HepG2 (cell line): ENCODE data around the gene TRIM66. TPM values are rescaled to one million over a fixed set of nuclear protein-coding genes. Genes with fewer than 3 reads are reported as not detected.
A peak's percentile ranks its signal among the peaks of the same experiment; 100 is the strongest.

Source experiments
- CBX2 ChIP-seq, 2 experiments: fragments of 200-600 bp in 1 of 2; sonication (generic); formaldehyde crosslinking in 1 of 2; IDR thresholded peaks; 2 replicates each; pipeline versions ENCODE4 v1.7.0 to v1.8.1; 2018 to 2022; ENCODE audit warnings: low read depth in 2 of 2, low read length in 1 of 2, mild to moderate bottlenecking in 1 of 2, missing genetic modification reagents in 1 of 2
- JUND ChIP-seq: sonication (generic); formaldehyde crosslinking; IDR thresholded peaks from 2 replicates; pipeline ENCODE4 v1.8.0; 2022; ENCODE audit warnings: mild to moderate bottlenecking, missing genetic modification reagents
- NFYC ChIP-seq: IDR thresholded peaks from 2 replicates; pipeline ENCODE4 v1.6.1; 2016; ENCODE audit warnings: missing genetic modification reagents, missing compliant biosample characterization
- NR2C2 ChIP-seq: sonication (generic); formaldehyde crosslinking; IDR thresholded peaks from 2 replicates; pipeline ENCODE4 v1.4.0; 2020; ENCODE audit warnings: missing genetic modification reagents, mild to moderate bottlenecking, moderate library complexity, borderline replicate concordance
- NR2F2 ChIP-seq: IDR thresholded peaks from 2 replicates; pipeline ENCODE4 v1.6.1; 2012; ENCODE audit warnings: low read depth, inconsistent platforms, borderline replicate concordance
- PAWR ChIP-seq: sonication (generic); formaldehyde crosslinking; IDR thresholded peaks from 2 replicates; pipeline ENCODE4 v1.4.0; 2020; ENCODE audit warnings: missing genetic modification reagents, mild to moderate bottlenecking, borderline replicate concordance
- RBFOX2 ChIP-seq: fragments of 200-400 bp; formaldehyde crosslinking; IDR thresholded peaks from 2 replicates; pipeline ENCODE4 v1.6.1; 2017; ENCODE audit warnings: low read depth, mild to moderate bottlenecking, low read length
- RFXANK ChIP-seq: IDR thresholded peaks from 2 replicates; pipeline ENCODE4 v1.6.1; 2016
- RORA ChIP-seq: sonication (generic); formaldehyde crosslinking; IDR thresholded peaks from 2 replicates; pipeline ENCODE4 v1.5.0; 2020; ENCODE audit warnings: mild to moderate bottlenecking, missing genetic modification reagents, moderate library complexity
- RXRB ChIP-seq: IDR thresholded peaks from 2 replicates; pipeline ENCODE4 v1.6.1; 2016; ENCODE audit warnings: borderline replicate concordance, missing genetic modification reagents, missing compliant biosample characterization
- SRF ChIP-seq: IDR thresholded peaks from 2 replicates; pipeline ENCODE4 v1.6.1; 2011; ENCODE audit warnings: mild to moderate bottlenecking, low read depth, low read length, moderate library complexity
- TP53 ChIP-seq: sonication (generic); formaldehyde crosslinking; conservative IDR thresholded peaks from 2 replicates; pipeline ENCODE4 v1.4.0; 2020; ENCODE audit warnings: missing genetic modification reagents
- ZKSCAN8 ChIP-seq: IDR thresholded peaks from 2 replicates; pipeline ENCODE4 v1.6.1; 2016; ENCODE audit warnings: borderline replicate concordance, missing genetic modification reagents, missing compliant biosample characterization
- ZMYM2 ChIP-seq: sonication (generic); formaldehyde crosslinking; IDR thresholded peaks from 2 replicates; pipeline ENCODE4 v1.8.0; 2022; ENCODE audit warnings: mild to moderate bottlenecking, missing genetic modification reagents
- ZNF124 ChIP-seq: sonication (generic); formaldehyde crosslinking; IDR thresholded peaks from 2 replicates; pipeline ENCODE4 v1.4.0; 2020; ENCODE audit warnings: missing genetic modification reagents
- ZNF317 ChIP-seq: sonication (generic); formaldehyde crosslinking; IDR thresholded peaks from 2 replicates; pipeline ENCODE4 v1.5.0; 2020; ENCODE audit warnings: mild to moderate bottlenecking, missing genetic modification reagents
- ZNF329 ChIP-seq: sonication (generic); formaldehyde crosslinking; IDR thresholded peaks from 2 replicates; pipeline ENCODE4 v1.9.0; 2021; ENCODE audit warnings: low read depth, mild to moderate bottlenecking, missing genetic modification reagents
- ZNF543 ChIP-seq: sonication (generic); formaldehyde crosslinking; IDR thresholded peaks from 2 replicates; pipeline ENCODE4 v1.4.0; 2020; ENCODE audit warnings: mild to moderate bottlenecking, missing genetic modification reagents
- ZNF720 ChIP-seq: sonication (generic); formaldehyde crosslinking; IDR thresholded peaks from 2 replicates; pipeline ENCODE4 v1.4.0; 2020; ENCODE audit warnings: missing genetic modification reagents
- ZNF770 ChIP-seq: sonication (generic); formaldehyde crosslinking; IDR thresholded peaks from 2 replicates; pipeline ENCODE4 v1.5.0; 2020; ENCODE audit warnings: mild to moderate bottlenecking, missing genetic modification reagents
- ZNF775 ChIP-seq: sonication (generic); formaldehyde crosslinking; IDR thresholded peaks from 2 replicates; pipeline ENCODE4 v1.4.0; 2020; ENCODE audit warnings: missing genetic modification reagents, mild to moderate bottlenecking, moderate library complexity, borderline replicate concordance
- ZNF790 ChIP-seq: sonication (generic); formaldehyde crosslinking; IDR thresholded peaks from 2 replicates; pipeline ENCODE4 v1.8.0; 2022; ENCODE audit warnings: missing genetic modification reagents, mild to moderate bottlenecking, borderline replicate concordance
- polyA plus RNA-seq, 8 experiments: library from polyadenylated mRNA; depleted of rRNA in 3 of 8; stranded (reverse) in 7 of 8; unstranded in 1 of 8; fragments of >200 nt; fragmentation: Illumina TruSeq in 4 of 8; extraction: Trizol in 4 of 8; gene quantifications; 2 replicates each; pipeline versions ENCODE4 v1.2.1 to v1.2.3, GENCODE V29; 2011 to 2016; ENCODE audit warnings: low read depth in 4 of 8, missing spikeins in 1 of 8, mixed read lengths in 1 of 8; ENCODE audit not compliant: insufficient read depth in 1 of 8
- total RNA-seq, 5 experiments: library from RNA; depleted of rRNA; stranded (reverse); fragments of >200 nt; fragmentation: Illumina TruSeq; extraction: Trizol; gene quantifications; 2 replicates each; pipeline ENCODE4 v1.2.3, GENCODE V29; 2016; ENCODE audit warnings: low read depth in 1 of 5
- TF ChIP-seq, protein P1 (sequence below): sonication (generic); formaldehyde crosslinking; conservative IDR thresholded peaks from 2 replicates; pipeline ENCODE4 v1.4.0; 2020; ENCODE audit warnings: missing genetic modification reagents
- TF ChIP-seq, protein P2 (sequence below): IDR thresholded peaks from 2 replicates; pipeline ENCODE4 v1.6.1; 2016; ENCODE audit warnings: missing compliant biosample characterization, missing genetic modification reagents, borderline replicate concordance

Gene TRIM66
- total and polyA plus RNA-seq, 2 of the 13 experiments (the other 11 are each of a cell fraction or from before 2014, with no cell fraction given), result 4.9 to 6.1 TPM

DNA sequence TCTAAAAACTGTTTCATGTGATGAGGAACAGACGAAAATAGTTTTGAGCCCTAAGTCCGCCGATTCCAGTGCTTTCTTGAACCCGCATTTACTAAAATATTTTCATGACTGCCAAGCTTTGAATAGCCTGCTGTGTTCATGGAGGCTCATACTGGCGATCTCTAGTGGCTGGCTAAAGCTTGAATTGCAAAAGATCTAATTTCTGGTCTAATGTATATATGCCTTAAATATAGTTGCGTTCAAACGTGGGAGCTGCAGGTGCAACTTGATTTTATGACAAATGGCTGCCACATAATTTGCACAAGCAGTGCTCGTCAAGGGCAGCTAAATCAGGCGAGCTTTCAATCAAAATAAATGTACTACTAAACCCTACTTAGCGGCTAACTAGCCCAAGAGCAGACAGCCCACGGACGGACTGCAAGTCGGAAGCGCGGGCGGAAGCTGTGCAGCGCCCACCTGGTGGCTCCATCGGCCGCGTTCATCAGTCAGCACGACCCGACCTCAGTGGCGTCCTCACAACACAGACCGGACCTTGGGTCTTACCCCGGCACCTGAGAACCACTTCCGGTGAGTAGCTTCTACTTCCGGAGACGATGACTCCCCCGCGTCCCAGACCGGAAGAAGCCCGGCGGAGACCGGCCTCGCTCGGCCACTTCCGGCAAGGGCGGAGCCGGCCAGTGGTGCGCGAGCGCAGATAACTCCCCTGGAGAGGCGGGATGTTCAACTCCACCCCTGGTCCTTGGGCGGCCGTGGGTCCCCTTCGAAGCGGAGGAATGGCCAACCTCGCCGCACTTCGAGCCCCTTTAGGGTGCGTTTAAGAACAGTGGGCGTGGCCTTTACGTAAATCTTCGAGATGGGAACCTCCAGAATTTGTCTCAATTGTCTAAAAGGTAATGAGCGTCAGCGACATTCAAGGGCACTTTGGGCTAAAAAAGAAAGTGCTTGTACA is 6.2 kb upstream of the TRIM66 start (continued):
- no peak for TF ChIP-seq CBX2 (IDR thresholded peaks at IDR 0.05; ENCODE audit: low read depth, low read length)
- no peak for TF ChIP-seq CBX2 (CRISPR knock-in tag; IDR thresholded peaks at IDR 0.05; ENCODE audit: low read depth)
- TF ChIP-seq RBFOX2, result peak; percentile 93
- TF ChIP-seq ZNF317 (CRISPR knock-in tag), result peak; percentile 81
- peak; percentile 78 for TF ChIP-seq RXRB (CRISPR knock-in tag)
- TF ChIP-seq ZNF329, result 0 out of 2 replicates have a peak, but pooled peaks have one; percentile 41
- TF ChIP-seq ZNF770, result no peak
- peak; percentile 49; the same call in 1 of the 2 replicates for TF ChIP-seq ZKSCAN8 (CRISPR knock-in tag)
- no peak for TF ChIP-seq ZNF775 (CRISPR knock-in tag)
- TF ChIP-seq RORA (CRISPR knock-in tag), result no peak; the same call in 1 of the 2 replicates
- peak; percentile 90; the same call in 1 of the 2 replicates for TF ChIP-seq TP53
- TF ChIP-seq ZNF543 (CRISPR knock-in tag), result peak; percentile 90
- peak; percentile 99 for TF ChIP-seq NR2C2 (CRISPR knock-in tag)
- TF ChIP-seq ZNF720 (CRISPR knock-in tag), result no peak
- TF ChIP-seq NFYC (CRISPR knock-in tag), result peak; percentile 59
- 0 out of 2 replicates have a peak, but pooled peaks have one; percentile 49 for TF ChIP-seq PAWR (CRISPR knock-in tag)
- TF ChIP-seq ZNF124 (CRISPR knock-in tag), result peak; percentile 96; the same call in 1 of the 2 replicates
- no peak for TF ChIP-seq ZNF790
- TF ChIP-seq SRF, result no peak
- TF ChIP-seq JUND (CRISPR knock-in tag), result peak; percentile 54; the same call in 1 of the 2 replicates
- TF ChIP-seq RFXANK (CRISPR knock-in tag), result 0 out of 2 replicates have a peak, but pooled peaks have one; percentile 36
- TF ChIP-seq, protein P1, sequence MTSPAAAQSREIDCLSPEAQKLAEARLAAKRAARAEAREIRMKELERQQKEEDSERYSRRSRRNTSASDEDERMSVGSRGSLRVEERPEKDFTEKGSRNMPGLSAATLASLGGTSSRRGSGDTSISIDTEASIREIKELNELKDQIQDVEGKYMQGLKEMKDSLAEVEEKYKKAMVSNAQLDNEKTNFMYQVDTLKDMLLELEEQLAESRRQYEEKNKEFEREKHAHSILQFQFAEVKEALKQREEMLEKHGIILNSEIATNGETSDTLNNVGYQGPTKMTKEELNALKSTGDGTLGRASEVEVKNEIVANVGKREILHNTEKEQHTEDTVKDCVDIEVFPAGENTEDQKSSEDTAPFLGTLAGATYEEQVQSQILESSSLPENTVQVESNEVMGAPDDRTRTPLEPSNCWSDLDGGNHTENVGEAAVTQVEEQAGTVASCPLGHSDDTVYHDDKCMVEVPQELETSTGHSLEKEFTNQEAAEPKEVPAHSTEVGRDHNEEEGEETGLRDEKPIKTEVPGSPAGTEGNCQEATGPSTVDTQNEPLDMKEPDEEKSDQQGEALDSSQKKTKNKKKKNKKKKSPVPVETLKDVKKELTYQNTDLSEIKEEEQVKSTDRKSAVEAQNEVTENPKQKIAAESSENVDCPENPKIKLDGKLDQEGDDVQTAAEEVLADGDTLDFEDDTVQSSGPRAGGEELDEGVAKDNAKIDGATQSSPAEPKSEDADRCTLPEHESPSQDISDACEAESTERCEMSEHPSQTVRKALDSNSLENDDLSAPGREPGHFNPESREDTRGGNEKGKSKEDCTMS (CRISPR knock-in tag), result 0 out of 2 replicates have a peak, but pooled peaks have one; percentile 23
- no peak for TF ChIP-seq ZMYM2 (CRISPR knock-in tag)
- TF ChIP-seq, protein P2, sequence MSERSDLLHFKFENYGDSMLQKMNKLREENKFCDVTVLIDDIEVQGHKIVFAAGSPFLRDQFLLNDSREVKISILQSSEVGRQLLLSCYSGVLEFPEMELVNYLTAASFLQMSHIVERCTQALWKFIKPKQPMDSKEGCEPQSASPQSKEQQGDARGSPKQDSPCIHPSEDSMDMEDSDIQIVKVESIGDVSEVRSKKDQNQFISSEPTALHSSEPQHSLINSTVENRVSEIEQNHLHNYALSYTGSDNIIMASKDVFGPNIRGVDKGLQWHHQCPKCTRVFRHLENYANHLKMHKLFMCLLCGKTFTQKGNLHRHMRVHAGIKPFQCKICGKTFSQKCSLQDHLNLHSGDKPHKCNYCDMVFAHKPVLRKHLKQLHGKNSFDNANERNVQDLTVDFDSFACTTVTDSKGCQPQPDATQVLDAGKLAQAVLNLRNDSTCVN (CRISPR knock-in tag), result peak; percentile 73
- TF ChIP-seq NR2F2, result peak; percentile 57; the same call in 1 of the 2 replicates
